ENCODE results near the gene PHF10. TPM values are rescaled to one million over a fixed set of nuclear protein-coding genes. Genes with fewer than 3 reads are reported as not detected.

The PHF10 gene
- total and polyA plus RNA-seq, 2 of the 4 experiments (the other 2 are of a cell fraction) = 7.3 to 15.9 TPM

DNA sequence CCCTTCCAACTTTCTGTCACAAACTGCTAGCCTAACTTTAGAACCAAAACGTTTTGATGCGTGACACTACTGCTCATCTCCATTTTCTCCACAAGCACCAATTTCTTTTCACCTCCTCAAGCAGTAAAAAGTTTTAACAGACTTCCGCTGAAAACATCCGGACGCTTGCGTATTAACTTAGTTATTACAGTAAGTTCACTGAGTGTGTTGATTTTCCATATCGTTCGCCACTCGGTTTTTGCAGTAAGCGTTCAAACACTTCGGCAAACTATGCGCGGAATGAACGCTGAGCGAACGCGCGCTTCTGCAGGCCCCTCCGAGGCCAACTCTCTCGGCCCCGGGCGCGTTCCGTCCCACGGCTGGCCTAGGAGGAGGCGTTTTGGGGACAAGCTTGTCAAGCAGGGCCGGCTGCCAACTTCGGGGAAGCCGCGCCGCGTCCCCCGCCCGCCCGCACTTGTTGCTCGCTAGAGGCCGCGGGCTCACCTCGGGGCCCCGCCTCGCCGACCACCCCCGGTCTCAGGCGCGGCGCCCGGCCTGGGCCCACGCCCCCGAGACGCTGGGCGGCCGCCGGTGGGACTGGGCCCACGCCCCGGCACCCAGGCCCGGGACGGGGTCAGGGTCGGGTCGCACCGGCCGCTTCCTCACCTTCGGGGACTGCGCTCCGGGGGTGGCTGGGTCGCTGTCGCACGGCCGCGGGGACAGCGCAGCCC, 945 bp downstream of the PHF10 start:
- Histone ChIP-seq H3K18ac (ENCODE audit: low read depth, low read length) (peak overlapping the region; percentile 63; the same call in 1 of the 2 replicates), H3K27ac (ENCODE audit: insufficient read depth, low read length) (peak overlapping the region; percentile 44), H3K4me3 (ENCODE audit: insufficient read depth, low read depth, low read length) (peak overlapping the region; percentile 93), H3K56ac (ENCODE audit: extremely low read depth, insufficient read depth, low read length) (peak overlapping the region; percentile 76), H3K4me2 (ENCODE audit: low read depth, low read length) (peak overlapping the region; percentile 97), H3K79me1 (ENCODE audit: low read depth in 1 of 2, low read length in 2 of 2) (peaks cover 12 to 28% of the 10 kb centered on the region in 2 experiments), H2BK15ac (ENCODE audit: low read depth, low read length) (no peak overlapping the region), H3K36me3 (ENCODE audit: control insufficient read depth, insufficient read depth, low read length) (peaks cover 1% of the 10 kb centered on the region; the same call in 1 of the 2 replicates), H2AK5ac (ENCODE audit: low read depth, low read length) (no peak overlapping the region), H2AK9ac (replicated peaks; ENCODE audit: low read depth, low read length, poor library complexity) (no peak overlapping the region), H4K5ac (ENCODE audit: low read depth, low read length) (peak overlapping the region; percentile 33; the same call in 1 of the 2 replicates), H3K9me1 (ENCODE audit: insufficient read depth, low read length) (peaks cover 2% of the 10 kb centered on the region; the same call in 1 of the 2 replicates), H3K9ac (ENCODE audit: low read depth, low read length) (peak overlapping the region; percentile 59), H2BK120ac (ENCODE audit: low read depth, low read length) (peak overlapping the region; percentile 16; the same call in 1 of the 2 replicates), H2AFZ (replicated peaks; ENCODE audit: low read length, poor library complexity) (peak overlapping the region; percentile 80), H4K91ac (ENCODE audit: insufficient read depth, low read depth, low read length) (peak overlapping the region; percentile 44), H2BK5ac (ENCODE audit: low read depth, low read length, poor library complexity, severe bottlenecking) (peak overlapping the region; percentile 74), H3K14ac (replicated peaks; ENCODE audit: low read depth, low read length) (peak overlapping the region; percentile 65), H3K27me3 (ENCODE audit: control insufficient read depth, insufficient read depth, low read length) (no peaks in the 10 kb centered on the region), H4K8ac (ENCODE audit: low read depth in 2 of 2, low read length in 2 of 2) (peak overlapping the region in 1 of 2 experiments; percentile 6; a peak in 1 of 4 replicates), H3K23ac (ENCODE audit: low read depth, low read length) (peak overlapping the region; percentile 83), H3K4me1 (ENCODE audit: control insufficient read depth, insufficient read depth, low read length) (peaks cover 4% of the 10 kb centered on the region; the same call in 1 of the 2 replicates), H3K4ac (ENCODE audit: low read depth, low read length) (peak overlapping the region; percentile 7; the same call in 1 of the 2 replicates), H2BK20ac (ENCODE audit: low read depth, low read length) (no peak overlapping the region), H4K20me1 (ENCODE audit: insufficient read depth, low read length) (peaks cover 13% of the 10 kb centered on the region), H3K9me3 (ENCODE audit: control insufficient read depth, insufficient read depth, low read length) (no peaks in the 10 kb centered on the region)
- in situ Hi-C loops (cut with MboI; ENCODE audit: low sequenced_read_pairs) (no loop called here), dilution Hi-C loops (cut with HindIII; ENCODE audit: low sequenced_read_pairs, unreplicated experiment) (no loop called here), intact Hi-C loops (cut with micrococcal nuclease) (loop anchor here (1.0 to 5.0 kb wide), 6 partner anchors 19 to 809 kb away; partner anchors contain the start of genes DYNLT2, ERMARD and FAM120B)
- no TSS peak for BruUV-seq (replicated peaks)
- ATAC-seq (ENCODE audit: low read depth) (peak; percentile 35), DNase-seq (peak; percentile 66)
- TF ChIP-seq CHD1 (IDR thresholded peaks at IDR 0.05; ENCODE audit: low read depth, low read length) (peak; percentile 43; the same call in 1 of the 2 replicates), POLR2A (IDR thresholded peaks at IDR 0.05; ENCODE audit: low read depth, low read length) (peak; percentile 79; the same call in 1 of the 2 replicates)
- TF ChIP-seq, protein P1, sequence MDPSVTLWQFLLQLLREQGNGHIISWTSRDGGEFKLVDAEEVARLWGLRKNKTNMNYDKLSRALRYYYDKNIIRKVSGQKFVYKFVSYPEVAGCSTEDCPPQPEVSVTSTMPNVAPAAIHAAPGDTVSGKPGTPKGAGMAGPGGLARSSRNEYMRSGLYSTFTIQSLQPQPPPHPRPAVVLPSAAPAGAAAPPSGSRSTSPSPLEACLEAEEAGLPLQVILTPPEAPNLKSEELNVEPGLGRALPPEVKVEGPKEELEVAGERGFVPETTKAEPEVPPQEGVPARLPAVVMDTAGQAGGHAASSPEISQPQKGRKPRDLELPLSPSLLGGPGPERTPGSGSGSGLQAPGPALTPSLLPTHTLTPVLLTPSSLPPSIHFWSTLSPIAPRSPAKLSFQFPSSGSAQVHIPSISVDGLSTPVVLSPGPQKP (IDR thresholded peaks at IDR 0.05; ENCODE audit: borderline replicate concordance, low read depth, low read length) = no peak
- CTCF ChIA-PET = no interaction called here
- POLR2A ChIA-PET (ENCODE audit: unreplicated experiment) = no interaction called here
- 1% methylated on average over 25 of the region's 70 CpGs; no CpG with 5 or more reads in 1 of the 2 experiments for WGBS, 2 experiments (ENCODE audit: extremely low coverage in 2 of 2, insufficient read length in 1 of 2)

All from IMR-90 (cell line).